ENCODE results near the gene FCHO1.

Gene FCHO1

DNA sequence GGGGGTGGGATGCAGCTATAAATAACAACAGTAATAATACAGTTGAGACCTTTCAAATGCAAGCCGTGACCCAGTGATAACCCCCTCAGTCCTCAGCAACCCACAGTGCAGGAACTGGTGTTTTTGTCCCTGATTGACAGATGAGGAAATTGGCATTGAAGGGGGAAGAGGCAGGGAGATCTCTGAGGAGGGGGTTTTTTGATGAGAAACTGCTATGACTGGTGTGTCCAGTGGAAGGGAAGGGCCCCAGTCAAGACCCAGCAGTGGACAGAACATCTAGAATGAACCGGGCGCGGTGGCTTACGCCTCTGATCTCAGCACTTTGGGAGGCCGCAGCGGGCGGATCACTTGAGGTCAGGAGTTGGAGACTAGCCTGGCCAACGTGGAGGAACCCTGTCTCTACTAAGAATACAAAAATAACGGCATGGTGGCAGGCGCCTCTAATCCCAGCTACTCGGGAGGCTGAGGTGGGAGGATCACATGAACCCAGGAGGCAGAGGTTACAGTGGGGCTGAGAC is 30.1 kb upstream of the FCHO1 start:
- H3K36me3 ChIP-seq (ENCODE audit: insufficient read depth, low read length): peaks cover 27% of the 10 kb centered on the region
- peaks cover 38% of the 10 kb centered on the region for H3K4me1 ChIP-seq (ENCODE audit: control insufficient read depth, insufficient read depth, low read length)
- peak overlapping the region; percentile 99 for H3K4me2 ChIP-seq (ENCODE audit: low read length)
- no peaks in the 10 kb centered on the region for H3K27me3 ChIP-seq (ENCODE audit: control insufficient read depth, insufficient read depth, low read length)
- H3K9ac ChIP-seq (ENCODE audit: low read depth, low read length): peak overlapping the region; percentile 85
- H3K4me3 ChIP-seq (ENCODE audit: low read length): peak overlapping the region; percentile 93
- no peaks in the 10 kb centered on the region for H3K9me3 ChIP-seq (replicated peaks; ENCODE audit: low read length)

DNA sequence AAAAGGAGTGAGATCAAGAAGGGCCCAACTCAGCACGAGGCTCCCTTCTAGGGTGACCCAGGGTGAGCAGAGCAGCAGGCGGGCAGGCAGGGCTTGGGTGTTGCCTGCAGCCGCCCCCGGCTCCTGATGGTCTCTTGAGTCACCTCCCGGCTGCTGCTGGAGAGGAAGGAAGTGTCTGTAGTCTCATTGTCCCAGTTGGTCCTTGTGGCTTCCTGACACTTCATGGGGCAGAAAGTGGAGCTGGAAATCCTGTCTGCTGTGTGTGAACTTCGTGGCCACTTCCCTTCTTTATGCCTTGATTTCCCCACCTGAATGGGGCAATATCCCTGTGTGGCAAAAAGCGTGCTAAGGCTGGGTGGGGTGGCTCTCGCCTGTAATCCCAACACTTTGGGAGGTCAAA is 29.5 kb upstream of the FCHO1 start:
- peaks cover 38% of the 10 kb centered on the region for H3K4me1 ChIP-seq (ENCODE audit: control insufficient read depth, insufficient read depth, low read length)
- peak overlapping the region; percentile 93 for H3K4me3 ChIP-seq (ENCODE audit: low read length)
- H3K9ac ChIP-seq (ENCODE audit: low read depth, low read length): peak overlapping the region; percentile 31
- peak overlapping the region; percentile 99 for H3K4me2 ChIP-seq (ENCODE audit: low read length)
- H3K36me3 ChIP-seq (ENCODE audit: insufficient read depth, low read length): peaks cover 29% of the 10 kb centered on the region
- H3K9me3 ChIP-seq (replicated peaks; ENCODE audit: low read length): no peaks in the 10 kb centered on the region
- no peaks in the 10 kb centered on the region for H3K27me3 ChIP-seq (ENCODE audit: control insufficient read depth, insufficient read depth, low read length)

DNA sequence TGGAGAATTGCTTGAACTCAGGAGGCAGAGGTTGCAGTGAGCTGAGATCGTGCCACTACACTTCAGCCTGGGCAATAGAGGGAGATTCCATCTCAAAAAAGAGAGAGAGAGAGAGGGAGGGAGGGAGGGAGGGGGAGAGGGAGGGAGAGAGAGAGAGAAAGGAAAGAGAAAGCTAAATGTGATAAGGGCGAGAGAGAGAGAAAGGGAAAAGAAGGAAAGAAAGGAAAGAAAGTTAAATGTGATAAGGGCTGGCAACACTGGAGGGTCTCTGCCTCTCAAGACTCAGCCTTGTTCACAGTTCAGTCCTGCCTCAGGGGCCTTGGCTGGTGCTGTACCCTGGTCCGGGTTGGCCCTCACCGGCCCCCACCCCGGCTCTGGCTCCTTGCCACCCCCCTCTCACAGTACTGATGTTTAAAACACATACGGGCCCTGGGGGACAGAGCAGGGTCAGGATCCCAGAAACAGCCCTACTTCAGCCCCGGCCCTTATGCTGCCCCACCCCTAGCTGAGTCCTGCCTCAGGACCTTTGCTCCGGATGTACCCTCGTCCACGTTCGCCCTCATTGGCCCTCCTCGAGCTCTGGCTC is 28.5 kb upstream of the FCHO1 start:
- Histone ChIP-seq H3K4me2 (ENCODE audit: low read length) (no peak overlapping the region), H3K4me1 (ENCODE audit: control insufficient read depth, insufficient read depth, low read length) (peaks cover 29% of the 10 kb centered on the region), H3K9ac (ENCODE audit: low read depth, low read length) (no peak overlapping the region), H3K4me3 (ENCODE audit: low read length) (no peak overlapping the region), H3K36me3 (ENCODE audit: insufficient read depth, low read length) (peaks cover 37% of the 10 kb centered on the region), H3K9me3 (replicated peaks; ENCODE audit: low read length) (no peaks in the 10 kb centered on the region), H3K27me3 (ENCODE audit: control insufficient read depth, insufficient read depth, low read length) (no peaks in the 10 kb centered on the region)

DNA sequence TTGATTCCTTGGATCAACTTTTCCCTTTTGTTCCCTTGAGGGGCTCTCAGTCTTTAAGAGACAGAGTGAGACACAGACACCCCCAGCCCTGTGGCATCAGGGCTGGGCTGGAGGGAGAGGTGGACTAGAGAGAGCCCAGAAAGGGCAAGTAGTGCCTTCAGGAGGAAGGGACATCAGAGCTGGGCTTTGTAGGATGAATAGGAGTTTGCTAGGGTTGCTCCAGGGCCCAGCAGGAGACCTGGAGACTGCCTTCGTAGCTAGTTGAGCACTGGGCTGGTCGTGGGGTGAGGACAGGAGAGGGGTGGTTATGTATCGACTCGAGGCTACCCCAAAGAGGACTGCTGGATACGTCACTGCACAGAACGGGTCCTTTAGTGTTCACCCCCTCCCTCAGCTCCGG is 26.6 kb upstream of the FCHO1 start:
- no peak overlapping the region for H3K4me2 ChIP-seq (ENCODE audit: low read length)
- H3K4me1 ChIP-seq (ENCODE audit: control insufficient read depth, insufficient read depth, low read length): peaks cover 25% of the 10 kb centered on the region
- H3K27me3 ChIP-seq (ENCODE audit: control insufficient read depth, insufficient read depth, low read length): no peaks in the 10 kb centered on the region
- H3K9ac ChIP-seq (ENCODE audit: low read depth, low read length): no peak overlapping the region
- no peaks in the 10 kb centered on the region for H3K9me3 ChIP-seq (replicated peaks; ENCODE audit: low read length)
- H3K4me3 ChIP-seq (ENCODE audit: low read length): no peak overlapping the region
- peaks cover 49% of the 10 kb centered on the region for H3K36me3 ChIP-seq (ENCODE audit: insufficient read depth, low read length)

DNA sequence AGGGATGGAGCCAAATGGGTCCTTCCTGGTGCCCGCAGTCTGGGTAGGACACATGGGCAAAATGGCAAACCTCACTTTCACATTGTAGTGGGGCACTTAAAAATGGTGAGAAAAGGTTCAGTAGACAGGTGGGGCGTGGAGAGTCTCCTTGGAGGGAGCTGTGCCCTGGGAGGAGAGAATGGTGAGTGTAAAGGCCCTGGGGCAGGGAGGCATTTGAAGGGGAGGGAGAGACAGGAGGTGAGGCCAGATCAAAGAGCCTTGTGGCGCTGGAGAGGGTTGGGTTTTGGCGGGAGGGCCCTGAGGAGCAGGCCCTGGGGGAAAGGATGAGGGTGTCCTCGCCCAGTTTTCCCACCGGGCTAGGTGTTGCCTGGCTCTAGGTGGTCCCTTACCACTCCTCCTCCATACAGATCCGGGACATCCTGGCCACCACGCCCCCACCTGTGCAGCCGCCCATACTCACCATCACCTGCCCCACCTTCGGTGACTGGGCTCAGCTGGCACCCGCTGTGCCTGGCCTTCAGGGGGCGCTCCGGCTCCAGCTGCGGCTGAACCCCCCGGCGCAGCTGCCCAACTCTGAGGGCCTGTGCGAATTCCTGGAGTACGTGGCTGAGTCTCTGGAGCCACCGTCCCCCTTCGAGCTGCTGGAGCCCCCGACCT is 25.7 kb upstream of the FCHO1 start:
- Histone ChIP-seq H3K9me3 (replicated peaks; ENCODE audit: low read length) (no peaks in the 10 kb centered on the region), H3K4me1 (ENCODE audit: control insufficient read depth, insufficient read depth, low read length) (peaks cover 18% of the 10 kb centered on the region), H3K9ac (ENCODE audit: low read depth, low read length) (no peak overlapping the region), H3K4me2 (ENCODE audit: low read length) (no peak overlapping the region), H3K36me3 (ENCODE audit: insufficient read depth, low read length) (peaks cover 57% of the 10 kb centered on the region), H3K4me3 (ENCODE audit: low read length) (no peak overlapping the region), H3K27me3 (ENCODE audit: control insufficient read depth, insufficient read depth, low read length) (no peaks in the 10 kb centered on the region)

DNA sequence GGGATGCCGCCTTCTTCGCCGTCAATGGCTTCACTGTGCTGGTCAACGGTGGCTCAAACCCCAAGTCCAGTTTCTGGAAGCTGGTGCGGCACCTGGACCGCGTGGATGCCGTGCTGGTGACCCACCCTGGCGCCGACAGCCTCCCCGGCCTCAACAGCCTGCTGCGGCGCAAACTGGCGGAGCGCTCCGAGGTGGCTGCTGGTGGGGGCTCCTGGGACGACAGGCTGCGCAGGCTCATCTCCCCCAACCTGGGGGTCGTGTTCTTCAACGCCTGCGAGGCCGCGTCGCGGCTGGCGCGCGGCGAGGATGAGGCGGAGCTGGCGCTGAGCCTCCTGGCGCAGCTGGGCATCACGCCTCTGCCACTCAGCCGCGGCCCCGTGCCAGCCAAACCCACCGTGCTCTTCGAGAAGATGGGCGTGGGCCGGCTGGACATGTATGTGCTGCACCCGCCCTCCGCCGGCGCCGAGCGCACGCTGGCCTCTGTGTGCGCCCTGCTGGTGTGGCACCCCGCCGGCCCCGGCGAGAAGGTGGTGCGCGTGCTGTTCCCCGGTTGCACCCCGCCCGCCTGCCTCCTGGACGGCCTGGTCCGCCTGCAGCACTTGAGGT is 25.0 kb upstream of the FCHO1 start:
- Histone ChIP-seq H3K4me2 (ENCODE audit: low read length) (no peak overlapping the region), H3K36me3 (ENCODE audit: insufficient read depth, low read length) (peaks cover 61% of the 10 kb centered on the region), H3K4me1 (ENCODE audit: control insufficient read depth, insufficient read depth, low read length) (peaks cover 11% of the 10 kb centered on the region), H3K9ac (ENCODE audit: low read depth, low read length) (no peak overlapping the region), H3K9me3 (replicated peaks; ENCODE audit: low read length) (no peaks in the 10 kb centered on the region), H3K4me3 (ENCODE audit: low read length) (no peak overlapping the region), H3K27me3 (ENCODE audit: control insufficient read depth, insufficient read depth, low read length) (no peaks in the 10 kb centered on the region)

DNA sequence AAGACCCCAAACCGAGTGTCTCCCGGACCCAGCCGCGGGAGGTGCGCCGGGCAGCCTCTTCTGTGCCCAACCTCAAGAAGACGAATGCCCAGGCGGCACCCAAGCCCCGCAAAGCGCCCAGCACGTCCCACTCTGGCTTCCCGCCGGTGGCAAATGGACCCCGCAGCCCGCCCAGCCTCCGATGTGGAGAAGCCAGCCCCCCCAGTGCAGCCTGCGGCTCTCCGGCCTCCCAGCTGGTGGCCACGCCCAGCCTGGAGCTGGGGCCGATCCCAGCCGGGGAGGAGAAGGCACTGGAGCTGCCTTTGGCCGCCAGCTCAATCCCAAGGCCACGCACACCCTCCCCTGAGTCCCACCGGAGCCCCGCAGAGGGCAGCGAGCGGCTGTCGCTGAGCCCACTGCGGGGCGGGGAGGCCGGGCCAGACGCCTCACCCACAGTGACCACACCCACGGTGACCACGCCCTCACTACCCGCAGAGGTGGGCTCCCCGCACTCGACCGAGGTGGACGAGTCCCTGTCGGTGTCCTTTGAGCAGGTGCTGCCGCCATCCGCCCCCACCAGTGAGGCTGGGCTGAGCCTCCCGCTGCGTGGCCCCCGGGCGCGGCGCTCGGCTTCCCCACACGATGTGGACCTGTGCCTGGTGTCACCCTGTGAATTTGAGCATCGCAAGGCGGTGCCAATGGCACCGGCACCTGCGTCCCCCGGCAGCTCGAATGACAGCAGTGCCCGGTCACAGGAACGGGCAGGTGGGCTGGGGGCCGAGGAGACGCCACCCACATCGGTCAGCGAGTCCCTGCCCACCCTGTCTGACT is 24.1 kb upstream of the FCHO1 start:
- H3K9me3 ChIP-seq (replicated peaks; ENCODE audit: low read length): no peaks in the 10 kb centered on the region
- H3K4me2 ChIP-seq (ENCODE audit: low read length): no peak overlapping the region
- H3K9ac ChIP-seq (ENCODE audit: low read depth, low read length): no peak overlapping the region
- peaks cover 64% of the 10 kb centered on the region for H3K36me3 ChIP-seq (ENCODE audit: insufficient read depth, low read length)
- peaks cover 2% of the 10 kb centered on the region for H3K4me1 ChIP-seq (ENCODE audit: control insufficient read depth, insufficient read depth, low read length)
- no peak overlapping the region for H3K4me3 ChIP-seq (ENCODE audit: low read length)
- no peaks in the 10 kb centered on the region for H3K27me3 ChIP-seq (ENCODE audit: control insufficient read depth, insufficient read depth, low read length)

DNA sequence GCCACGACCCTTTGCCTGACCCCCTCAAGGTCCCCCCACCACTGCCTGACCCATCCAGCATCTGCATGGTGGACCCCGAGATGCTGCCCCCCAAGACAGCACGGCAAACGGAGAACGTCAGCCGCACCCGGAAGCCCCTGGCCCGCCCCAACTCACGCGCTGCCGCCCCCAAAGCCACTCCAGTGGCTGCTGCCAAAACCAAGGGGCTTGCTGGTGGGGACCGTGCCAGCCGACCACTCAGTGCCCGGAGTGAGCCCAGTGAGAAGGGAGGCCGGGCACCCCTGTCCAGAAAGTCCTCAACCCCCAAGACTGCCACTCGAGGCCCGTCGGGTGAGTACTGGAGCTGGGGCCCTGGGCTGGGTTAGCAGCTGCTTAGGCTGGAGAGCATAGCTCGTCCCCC is 23.4 kb upstream of the FCHO1 start:
- Histone ChIP-seq H3K4me3 (ENCODE audit: low read length) (no peak overlapping the region), H3K36me3 (ENCODE audit: insufficient read depth, low read length) (peaks cover 62% of the 10 kb centered on the region)

DNA sequence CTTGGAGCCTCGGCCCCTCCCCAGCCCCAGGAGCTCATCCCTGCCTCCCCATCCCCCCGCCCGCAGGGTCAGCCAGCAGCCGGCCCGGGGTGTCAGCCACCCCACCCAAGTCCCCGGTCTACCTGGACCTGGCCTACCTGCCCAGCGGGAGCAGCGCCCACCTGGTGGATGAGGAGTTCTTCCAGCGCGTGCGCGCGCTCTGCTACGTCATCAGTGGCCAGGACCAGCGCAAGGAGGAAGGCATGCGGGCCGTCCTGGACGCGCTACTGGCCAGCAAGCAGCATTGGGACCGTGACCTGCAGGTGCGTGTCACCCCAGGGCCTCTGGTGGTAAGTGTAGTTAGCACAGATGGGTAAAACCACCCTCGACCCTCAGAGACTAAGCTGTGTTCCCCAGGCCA is 18.1 kb upstream of the FCHO1 start:
- H3K4me1 ChIP-seq (ENCODE audit: control insufficient read depth, insufficient read depth, low read length): peaks cover 5% of the 10 kb centered on the region
- H3K9me3 ChIP-seq (replicated peaks; ENCODE audit: low read length): no peaks in the 10 kb centered on the region
- peaks cover 44% of the 10 kb centered on the region for H3K36me3 ChIP-seq (ENCODE audit: insufficient read depth, low read length)
- no peak overlapping the region for H3K4me2 ChIP-seq (ENCODE audit: low read length)
- no peaks in the 10 kb centered on the region for H3K27me3 ChIP-seq (ENCODE audit: control insufficient read depth, insufficient read depth, low read length)
- H3K4me3 ChIP-seq (ENCODE audit: low read length): no peak overlapping the region
- H3K9ac ChIP-seq (ENCODE audit: low read depth, low read length): no peak overlapping the region

More for the DNA sequence above, 23.4 kb upstream of the FCHO1 start:
- H3K4me1 ChIP-seq (ENCODE audit: control insufficient read depth, insufficient read depth, low read length): peaks cover 5% of the 10 kb centered on the region
- H3K9ac ChIP-seq (ENCODE audit: low read depth, low read length): no peak overlapping the region
- H3K27me3 ChIP-seq (ENCODE audit: control insufficient read depth, insufficient read depth, low read length): no peaks in the 10 kb centered on the region
- no peak overlapping the region for H3K4me2 ChIP-seq (ENCODE audit: low read length)
- H3K9me3 ChIP-seq (replicated peaks; ENCODE audit: low read length): no peaks in the 10 kb centered on the region

DNA sequence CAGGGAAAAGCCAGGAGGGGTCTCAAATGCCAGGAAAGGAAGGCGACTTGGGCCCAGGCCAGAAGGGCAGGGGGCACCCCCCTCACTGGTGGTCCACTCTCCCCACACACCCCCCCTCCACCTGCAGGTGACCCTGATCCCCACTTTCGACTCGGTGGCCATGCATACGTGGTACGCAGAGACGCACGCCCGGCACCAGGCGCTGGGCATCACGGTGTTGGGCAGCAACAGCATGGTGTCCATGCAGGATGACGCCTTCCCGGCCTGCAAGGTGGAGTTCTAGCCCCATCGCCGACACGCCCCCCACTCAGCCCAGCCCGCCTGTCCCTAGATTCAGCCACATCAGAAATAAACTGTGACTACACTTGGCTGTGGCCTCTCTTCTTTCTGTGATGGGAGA is 17.1 kb upstream of the FCHO1 start:
- Histone ChIP-seq H3K36me3 (ENCODE audit: insufficient read depth, low read length) (peaks cover 39% of the 10 kb centered on the region), H3K4me3 (ENCODE audit: low read length) (no peak overlapping the region), H3K9ac (ENCODE audit: low read depth, low read length) (no peak overlapping the region), H3K9me3 (replicated peaks; ENCODE audit: low read length) (no peaks in the 10 kb centered on the region), H3K27me3 (ENCODE audit: control insufficient read depth, insufficient read depth, low read length) (no peaks in the 10 kb centered on the region), H3K4me1 (ENCODE audit: control insufficient read depth, insufficient read depth, low read length) (peaks cover 7% of the 10 kb centered on the region), H3K4me2 (ENCODE audit: low read length) (no peak overlapping the region)

DNA sequence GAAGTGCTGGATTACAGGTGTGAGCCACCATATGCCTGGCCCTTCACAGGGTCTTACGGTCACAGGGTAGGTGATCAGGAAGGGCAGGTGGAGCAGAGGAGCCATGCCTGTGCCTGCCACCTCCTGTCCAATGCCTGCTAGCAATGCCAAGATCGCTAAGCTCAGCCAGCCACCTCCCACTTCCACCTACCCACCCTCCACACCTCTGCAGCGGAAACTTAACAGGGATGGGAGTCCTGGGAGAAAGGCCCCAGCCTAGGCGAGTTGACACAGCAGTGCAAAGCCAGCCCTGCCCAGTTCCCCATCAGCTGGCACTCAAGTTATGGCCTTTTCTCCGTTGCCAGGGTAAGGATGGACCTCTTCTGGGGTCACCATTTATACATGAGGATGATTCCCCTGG is 15.9 kb upstream of the FCHO1 start:
- no peak overlapping the region for H3K4me2 ChIP-seq (ENCODE audit: low read length)
- no peak overlapping the region for H3K4me3 ChIP-seq (ENCODE audit: low read length)
- no peaks in the 10 kb centered on the region for H3K27me3 ChIP-seq (ENCODE audit: control insufficient read depth, insufficient read depth, low read length)
- peaks cover 29% of the 10 kb centered on the region for H3K36me3 ChIP-seq (ENCODE audit: insufficient read depth, low read length)
- no peaks in the 10 kb centered on the region for H3K9me3 ChIP-seq (replicated peaks; ENCODE audit: low read length)
- no peak overlapping the region for H3K9ac ChIP-seq (ENCODE audit: low read depth, low read length)
- peaks cover 12% of the 10 kb centered on the region for H3K4me1 ChIP-seq (ENCODE audit: control insufficient read depth, insufficient read depth, low read length)
